Gastrocnemius medialis (tissue), 4 donors: ENCODE results near the gene UTS2. TPM values are rescaled to one million over a fixed set of nuclear protein-coding genes. Genes with fewer than 3 reads are reported as not detected.

Experiments
- ATAC-seq, 2 donors: fragments of 150-250 bp; one replicate each; pipeline ENCODE4 v1.9.1; 2016
- DNase-seq, 2 donors: peaks; one replicate each; pipeline ENCODE4 v3.0.0-alpha.2; 2019
- H3K27ac ChIP-seq, 4 donors: fragments of 200-600 bp; sonication (generic); 1 replicate in 1 of 4; 2 replicates in 3 of 4; pipeline ENCODE4 v1.5.1; 2016 to 2018; ENCODE audit warnings: mild to moderate bottlenecking in 2 of 4, moderate library complexity in 1 of 4
- H3K27me3 ChIP-seq, 3 donors: fragments of 200-600 bp; sonication (generic) in 2 of 3; 1 replicate in 1 of 3; 2 replicates in 2 of 3; pipeline versions ENCODE4 v1.5.1 to v1.6.0; 2016 to 2019; ENCODE audit warnings: mild to moderate bottlenecking in 1 of 3, moderate library complexity in 1 of 3
- H3K36me3 ChIP-seq, 2 donors: fragments of 200-600 bp; sonication (generic) in 1 of 2; one replicate each; pipeline ENCODE4 v1.5.1; 2017 to 2018
- H3K4me1 ChIP-seq, 2 donors: fragments of 200-600 bp; sonication (generic) in 1 of 2; one replicate each; pipeline ENCODE4 v1.5.1; 2016 to 2017; ENCODE audit warnings: mild to moderate bottlenecking in 2 of 2
- H3K4me3 ChIP-seq, 4 donors: fragments of 200-600 bp; sonication (generic) in 3 of 4; 1 replicate in 1 of 4; 2 replicates in 3 of 4; pipeline ENCODE4 v1.5.1; 2016 to 2019; ENCODE audit warnings: mild to moderate bottlenecking in 2 of 4
- H3K9me3 ChIP-seq, 3 donors: fragments of 200-600 bp; sonication (generic) in 2 of 3; 1 replicate in 1 of 3; 2 replicates in 2 of 3; pipeline ENCODE4 v1.5.1; 2016 to 2019
- POLR2A ChIP-seq, 2 donors: fragments of 450-650 bp; IDR thresholded peaks; one replicate each; pipeline ENCODE4 v1.6.1; 2017; ENCODE audit warnings: antibody characterized with exemption in 2 of 2, mild to moderate bottlenecking in 2 of 2, moderate library complexity in 2 of 2
- in situ Hi-C, 4 donors: fragments of 200-750 bp; cut with MboI; loops; one replicate each; pipeline versions ENCODE4 v1.15.0 to v1.8.0; 2017; ENCODE audit warnings: low sequenced_read_pairs in 4 of 4
- intact Hi-C: fragments of 100-400 bp; cut with DNase I; formaldehyde crosslinking; loops from one replicate; pipeline ENCODE4 v1.15.1; 2023; ENCODE audit warnings: low total_unique reads
- total RNA-seq, 4 donors: library from RNA; depleted of rRNA; stranded (reverse); fragments of >200 nt; gene quantifications; one replicate each; pipeline versions ENCODE4 v1.1.0 to v1.2.3, GENCODE V29; 2016
- TF ChIP-seq, protein P1 (sequence below), 5 experiments: fragments of 450-650 bp in 3 of 5; fragments of 200-600 bp in 2 of 5; sonication (generic) in 2 of 5; IDR thresholded peaks in 4 of 5; conservative IDR thresholded peaks in 1 of 5; 1 replicate in 4 of 5; 2 replicates in 1 of 5; pipeline ENCODE4 v1.5.1; 2016 to 2019; ENCODE audit warnings: antibody characterized with exemption in 5 of 5, mild to moderate bottlenecking in 3 of 5, moderate library complexity in 3 of 5

UTS2 gene
- total RNA-seq, 4 donors from 2014 or later = not detected

DNA sequence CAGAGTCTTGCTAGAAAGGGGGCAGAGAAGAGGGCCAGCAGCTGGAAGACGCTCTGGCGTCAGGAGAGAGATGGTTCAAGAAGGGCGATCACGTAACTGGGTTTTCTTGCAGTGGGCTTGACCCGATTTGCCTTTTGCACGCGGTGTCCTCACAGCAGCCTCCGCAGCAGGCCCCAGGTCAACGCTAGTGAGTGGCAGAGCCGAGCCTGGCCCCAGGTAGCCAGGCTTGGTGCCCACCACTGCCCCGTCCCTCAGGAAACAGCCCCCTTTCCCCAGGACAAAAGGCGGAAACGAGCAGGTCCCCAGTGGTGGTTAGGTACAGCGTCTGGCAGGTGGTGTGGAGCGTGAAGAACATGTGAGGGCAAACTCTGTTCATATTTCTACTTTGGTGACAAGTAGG, 8.6 kb upstream of the UTS2 start:
- H3K36me3 ChIP-seq = no peaks in the 10 kb centered on the region
- no peaks in the 10 kb centered on the region for H3K9me3 ChIP-seq
- in situ Hi-C loops = no loop called here
- TF ChIP-seq POLR2A (IDR thresholded peaks at IDR 0.05) = no peak
- TF ChIP-seq, protein P1, sequence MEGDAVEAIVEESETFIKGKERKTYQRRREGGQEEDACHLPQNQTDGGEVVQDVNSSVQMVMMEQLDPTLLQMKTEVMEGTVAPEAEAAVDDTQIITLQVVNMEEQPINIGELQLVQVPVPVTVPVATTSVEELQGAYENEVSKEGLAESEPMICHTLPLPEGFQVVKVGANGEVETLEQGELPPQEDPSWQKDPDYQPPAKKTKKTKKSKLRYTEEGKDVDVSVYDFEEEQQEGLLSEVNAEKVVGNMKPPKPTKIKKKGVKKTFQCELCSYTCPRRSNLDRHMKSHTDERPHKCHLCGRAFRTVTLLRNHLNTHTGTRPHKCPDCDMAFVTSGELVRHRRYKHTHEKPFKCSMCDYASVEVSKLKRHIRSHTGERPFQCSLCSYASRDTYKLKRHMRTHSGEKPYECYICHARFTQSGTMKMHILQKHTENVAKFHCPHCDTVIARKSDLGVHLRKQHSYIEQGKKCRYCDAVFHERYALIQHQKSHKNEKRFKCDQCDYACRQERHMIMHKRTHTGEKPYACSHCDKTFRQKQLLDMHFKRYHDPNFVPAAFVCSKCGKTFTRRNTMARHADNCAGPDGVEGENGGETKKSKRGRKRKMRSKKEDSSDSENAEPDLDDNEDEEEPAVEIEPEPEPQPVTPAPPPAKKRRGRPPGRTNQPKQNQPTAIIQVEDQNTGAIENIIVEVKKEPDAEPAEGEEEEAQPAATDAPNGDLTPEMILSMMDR (IDR thresholded peaks at IDR 0.05 in 4 of 5, conservative IDR thresholded peaks at IDR 0.05 in 1 of 5) = no peak
- no peak for ATAC-seq
- no peaks in the 10 kb centered on the region for H3K27me3 ChIP-seq
- H3K27ac ChIP-seq = no peak overlapping the region
- no peaks in the 10 kb centered on the region for H3K4me1 ChIP-seq
- no peak overlapping the region for H3K4me3 ChIP-seq
- intact Hi-C loops = no loop called here
- no peak for DNase-seq

DNA sequence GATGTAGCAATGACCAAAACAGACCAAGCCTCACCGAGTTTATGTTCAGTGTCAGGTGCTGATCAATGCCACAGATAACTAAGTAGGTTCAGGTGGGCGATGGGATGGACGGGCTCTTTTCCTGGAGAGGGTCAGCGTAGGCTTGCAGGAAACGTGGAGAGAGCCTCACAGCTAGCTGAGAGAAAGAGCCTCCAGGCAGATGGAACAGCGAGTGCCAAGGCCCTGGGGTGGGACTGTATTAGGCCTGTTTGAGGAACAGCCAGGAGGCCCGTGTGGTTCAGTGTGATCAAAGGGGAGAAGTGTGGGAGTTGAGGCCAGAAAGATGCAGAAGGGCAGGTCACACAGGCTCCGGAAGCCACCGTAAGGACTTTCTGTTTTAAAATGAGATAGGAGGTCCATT, 7.3 kb upstream of the UTS2 start:
- H3K4me3 ChIP-seq = no peak overlapping the region
- H3K36me3 ChIP-seq = no peaks in the 10 kb centered on the region
- no peaks in the 10 kb centered on the region for H3K4me1 ChIP-seq
- in situ Hi-C loops (no loop called here), intact Hi-C loops (no loop called here)
- H3K27ac ChIP-seq = no peak overlapping the region
- TF ChIP-seq, protein P1 (IDR thresholded peaks at IDR 0.05 in 4 of 5, conservative IDR thresholded peaks at IDR 0.05 in 1 of 5) = no peak
- no peak for TF ChIP-seq POLR2A (IDR thresholded peaks at IDR 0.05)
- no peaks in the 10 kb centered on the region for H3K9me3 ChIP-seq
- no peaks in the 10 kb centered on the region for H3K27me3 ChIP-seq
- no peak for ATAC-seq
- no peak for DNase-seq

DNA sequence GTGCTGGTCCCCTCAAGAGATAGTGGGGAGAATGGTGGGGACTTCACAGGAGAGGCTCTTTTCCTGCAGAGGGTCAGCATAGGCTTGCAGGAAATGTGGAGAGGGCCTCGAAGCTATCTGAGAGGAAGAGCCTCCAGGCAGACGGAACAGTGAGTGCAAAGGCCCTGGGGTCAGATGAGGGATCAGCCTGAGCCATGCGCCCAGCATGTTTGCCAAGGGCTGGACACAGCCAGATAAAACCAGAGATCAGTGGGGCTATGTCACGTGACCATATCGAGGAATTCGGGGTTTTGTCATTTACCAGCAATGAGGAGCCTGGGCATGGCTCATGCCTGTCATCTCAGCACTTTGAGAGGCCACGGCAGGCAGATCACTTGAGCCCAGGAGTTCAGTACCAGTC, 6.5 kb upstream of the UTS2 start:
- TF ChIP-seq, protein P1 (IDR thresholded peaks at IDR 0.05 in 4 of 5, conservative IDR thresholded peaks at IDR 0.05 in 1 of 5) = no peak
- TF ChIP-seq POLR2A (IDR thresholded peaks at IDR 0.05) = no peak
- no peaks in the 10 kb centered on the region for H3K27me3 ChIP-seq
- intact Hi-C loops (no loop called here), in situ Hi-C loops (no loop called here)
- no peaks in the 10 kb centered on the region for H3K36me3 ChIP-seq
- no peaks in the 10 kb centered on the region for H3K9me3 ChIP-seq
- no peaks in the 10 kb centered on the region for H3K4me1 ChIP-seq
- no peak overlapping the region for H3K4me3 ChIP-seq
- no peak for DNase-seq
- H3K27ac ChIP-seq = no peak overlapping the region
- ATAC-seq = no peak

DNA sequence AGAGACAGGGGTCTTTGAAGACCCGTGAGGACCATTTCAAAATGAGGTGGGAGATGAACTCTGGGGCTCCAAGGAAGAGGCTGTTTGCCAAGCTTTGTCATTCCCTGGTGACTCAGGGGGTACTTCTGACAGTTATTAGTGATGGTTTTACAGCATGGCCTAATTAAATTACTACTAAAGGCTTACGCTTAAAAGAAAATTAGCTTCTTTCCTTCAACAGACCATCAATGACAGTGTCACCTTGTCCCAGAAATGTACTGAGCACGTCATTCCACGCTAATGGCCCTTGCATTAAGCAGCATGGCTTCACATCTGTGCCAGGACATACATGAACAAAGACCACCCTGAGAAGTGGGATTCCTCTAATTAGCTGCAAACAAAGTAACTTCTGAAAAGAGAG, 5.1 kb upstream of the UTS2 start:
- no peak for TF ChIP-seq POLR2A (IDR thresholded peaks at IDR 0.05)
- TF ChIP-seq, protein P1 (IDR thresholded peaks at IDR 0.05 in 4 of 5, conservative IDR thresholded peaks at IDR 0.05 in 1 of 5) = no peak
- H3K36me3 ChIP-seq = no peaks in the 10 kb centered on the region
- no peak for DNase-seq
- H3K27ac ChIP-seq = no peak overlapping the region
- in situ Hi-C loops (no loop called here), intact Hi-C loops (no loop called here)
- H3K9me3 ChIP-seq = no peaks in the 10 kb centered on the region
- H3K4me1 ChIP-seq = no peaks in the 10 kb centered on the region
- H3K4me3 ChIP-seq = no peak overlapping the region
- ATAC-seq = no peak
- no peaks in the 10 kb centered on the region for H3K27me3 ChIP-seq

DNA sequence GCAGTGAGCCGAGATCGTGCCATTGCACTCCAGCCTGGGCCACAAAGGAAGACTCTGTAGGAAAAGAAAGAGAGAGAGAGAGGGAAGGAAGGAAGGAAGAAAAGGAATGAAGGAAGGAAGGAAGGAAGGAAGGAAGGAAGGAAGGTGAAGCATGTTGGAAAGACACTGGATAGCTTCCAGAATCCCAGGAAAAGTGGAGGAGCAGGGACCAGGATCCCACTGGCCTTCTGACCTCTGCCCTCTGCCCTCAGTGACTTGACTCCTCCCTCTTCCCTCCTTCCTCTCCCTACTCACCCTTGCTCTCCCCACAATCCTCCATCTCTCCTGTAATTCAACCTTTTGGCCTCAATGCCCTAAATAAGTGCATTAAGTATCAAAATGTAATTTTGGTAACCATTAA, 4.1 kb upstream of the UTS2 start:
- no peaks in the 10 kb centered on the region for H3K27me3 ChIP-seq
- H3K4me1 ChIP-seq = no peaks in the 10 kb centered on the region
- intact Hi-C loops = no loop called here
- DNase-seq (no peak), ATAC-seq (no peak)
- TF ChIP-seq, protein P1 (IDR thresholded peaks at IDR 0.05 in 4 of 5, conservative IDR thresholded peaks at IDR 0.05 in 1 of 5) = no peak
- TF ChIP-seq POLR2A (IDR thresholded peaks at IDR 0.05) = no peak
- H3K4me3 ChIP-seq = no peak overlapping the region
- H3K9me3 ChIP-seq = no peaks in the 10 kb centered on the region
- in situ Hi-C loops = no loop called here
- H3K27ac ChIP-seq = no peak overlapping the region
- no peaks in the 10 kb centered on the region for H3K36me3 ChIP-seq
